GM21360 (cell line): ENCODE measurements around the gene NETO2.
"Not testable (repeated sequence)": the region's sequence is repeated elsewhere in the genome, so short reads cannot be mapped to it uniquely, and the experiment has no call there.

ENCODE experiments used
- ATAC-seq: cut with Tn5 transposase; IDR thresholded peaks from one replicate; pipeline ENCODE4 v1.9.1; 2021; ENCODE audit warnings: mild to moderate bottlenecking, moderate library complexity; ENCODE audit not compliant: unreplicated experiment

The NETO2 gene

GRCh38 chr16:47067203-47067602, 76.5 kb downstream of the NETO2 start:
- no peak for ATAC-seq

GRCh38 chr16:47065766-47066688, 77.7 kb downstream of the NETO2 start:
- no peak for ATAC-seq

GRCh38 chr16:47064775-47065174, 79.0 kb downstream of the NETO2 start:
- ATAC-seq, result no peak

GRCh38 chr16:47063011-47063724, 80.6 kb downstream of the NETO2 start:
- no peak for ATAC-seq

GRCh38 chr16:47061204-47061603, 82.5 kb downstream of the NETO2 start:
- no peak for ATAC-seq

GRCh38 chr16:47060596-47060995, 83.1 kb downstream of the NETO2 start:
- no peak for ATAC-seq

GRCh38 chr16:47059991-47060390, 83.8 kb downstream of the NETO2 start:
- ATAC-seq, result no peak

- not testable (repeated sequence) for ATAC-seq
Observed at GRCh38 chr16:47059130-47059529, 84.6 kb downstream of the NETO2 start.

- no peak for ATAC-seq
Observed at GRCh38 chr16:47058295-47059086, 85.3 kb downstream of the NETO2 start.

- no peak for ATAC-seq
Observed at GRCh38 chr16:47057630-47057993, 86.1 kb downstream of the NETO2 start.

GRCh38 chr16:47056688-47057629, 86.8 kb downstream of the NETO2 start:
- no peak for ATAC-seq

- ATAC-seq, result not testable (repeated sequence)
Observed at GRCh38 chr16:47056061-47056460, 87.7 kb downstream of the NETO2 start.

GRCh38 chr16:47055136-47055885, 88.4 kb downstream of the NETO2 start:
- no peak for ATAC-seq

- no peak for ATAC-seq
Observed at GRCh38 chr16:47054306-47054705, 89.4 kb downstream of the NETO2 start.

- ATAC-seq, result no peak
Observed at GRCh38 chr16:47053895-47054294, 89.8 kb downstream of the NETO2 start.

GRCh38 chr16:47052666-47053640, 90.8 kb downstream of the NETO2 start:
- ATAC-seq, result no peak

- no peak for ATAC-seq
Observed at GRCh38 chr16:47051031-47051430, 92.7 kb downstream of the NETO2 start.

- no peak for ATAC-seq
Observed at GRCh38 chr16:47049901-47050583, 93.7 kb downstream of the NETO2 start.
